OCI-LY7 (cell line): ENCODE data around the gene GPR75. TPM values are rescaled to one million over a fixed set of nuclear protein-coding genes. Genes with fewer than 3 reads are reported as not detected.

Source experiments
- BruUV-seq: library from RNA; stranded (reverse); fragments of 400-500 nt; replicated peaks from 2 replicates; lab custom pipeline; 2021; lab: Mats Ljungman, UMichigan
- CTCF ChIA-PET: fragments of 300-600 bp; sonication (Branson Sonifier 250); formaldehyde crosslinking; loops from one replicate; lab custom pipeline; 2022; ENCODE audit warnings: antibody characterized with exemption; ENCODE audit not compliant: unreplicated experiment; lab: Charles Lee
- POLR2A ChIA-PET: fragments of 300-600 bp; sonication (Branson Sonifier 250); formaldehyde crosslinking; loops from one replicate; lab custom pipeline; 2022; ENCODE audit warnings: antibody characterized with exemption; lab: Charles Lee
- DNase-seq: peaks from one replicate; pipeline ENCODE4 v3.0.0-alpha.2; 2015; ENCODE audit warnings: low spot score
- H2AFZ ChIP-seq: fragments of 200-600 bp; sonication (generic), shearing (Covaris generic); 2 replicates; pipeline ENCODE4 v1.6.1; 2014; ENCODE audit warnings: mild to moderate bottlenecking, antibody characterized with exemption, low read length, moderate library complexity
- H3K27ac ChIP-seq: fragments of 200-600 bp; sonication (generic); 2 replicates; pipeline ENCODE4 v1.5.1; 2014; ENCODE audit warnings: mixed run types, low read depth, mild to moderate bottlenecking, moderate library complexity, low read length, inconsistent platforms; ENCODE audit not compliant: poor library complexity, severe bottlenecking
- H3K36me3 ChIP-seq: fragments of 200-600 bp; sonication (generic); 2 replicates; pipeline ENCODE4 v1.6.1; 2014; ENCODE audit warnings: mild to moderate bottlenecking, antibody characterized with exemption, low read length, moderate library complexity, mixed read lengths; ENCODE audit not compliant: insufficient read depth
- H3K4me1 ChIP-seq: fragments of 200-600 bp; sonication (generic); 2 replicates; pipeline ENCODE4 v1.5.1; 2014; ENCODE audit warnings: mild to moderate bottlenecking, low read length; ENCODE audit not compliant: insufficient read depth, poor library complexity, severe bottlenecking
- H3K4me2 ChIP-seq: fragments of 200-600 bp; sonication (generic); 2 replicates; pipeline ENCODE4 v1.6.1; 2014; ENCODE audit warnings: mild to moderate bottlenecking, low read length
- H3K4me3 ChIP-seq: fragments of 200-600 bp; sonication (generic); 2 replicates; pipeline ENCODE4 v1.5.1; 2014; ENCODE audit warnings: mild to moderate bottlenecking, low read depth, low read length; ENCODE audit not compliant: poor library complexity, severe bottlenecking
- H3K79me2 ChIP-seq: fragments of 200-600 bp; sonication (generic); 2 replicates; pipeline ENCODE4 v1.6.1; 2016; ENCODE audit warnings: low read depth, mild to moderate bottlenecking, low read length, moderate library complexity, mixed read lengths; ENCODE audit not compliant: insufficient read depth
- H3K9me2 ChIP-seq: fragments of 200-600 bp; sonication (generic); 2 replicates; pipeline ENCODE4 v1.6.1; 2016; ENCODE audit warnings: mild to moderate bottlenecking, low read length, mixed read lengths; ENCODE audit not compliant: insufficient read depth
- H3K9me3 ChIP-seq: fragments of 200-600 bp; sonication (generic); 2 replicates; pipeline ENCODE4 v1.6.1; 2014; ENCODE audit warnings: mild to moderate bottlenecking, mixed run types, low read length, mixed read lengths
- H4K20me1 ChIP-seq: fragments of 200-600 bp; sonication (generic); 2 replicates; pipeline ENCODE4 v1.6.1; 2014; ENCODE audit warnings: mild to moderate bottlenecking, antibody characterized with exemption, low read length, moderate library complexity, mixed read lengths; ENCODE audit not compliant: insufficient read depth
- EZH2phosphoT487 ChIP-seq: fragments of 200-600 bp; sonication (generic); IDR thresholded peaks from 2 replicates; pipeline ENCODE4 v1.6.1; 2018; ENCODE audit warnings: low read depth, borderline replicate concordance, mild to moderate bottlenecking, mixed run types, antibody characterized with exemption, low read length, moderate library complexity, mixed read lengths
- intact Hi-C: fragments of 100-400 bp; cut with micrococcal nuclease; formaldehyde crosslinking; loops from one replicate; pipeline ENCODE4 v1.10.0; 2022; ENCODE audit not compliant: unreplicated experiment
- total RNA-seq, 2 experiments: library from RNA; depleted of rRNA in 1 of 2; stranded (reverse); fragments of >200 nt in 1 of 2; shearing (Covaris generic) in 1 of 2; gene quantifications; 2 replicates each; pipeline ENCODE4 v1.2.3, GENCODE V29; 2014 to 2022
- TF ChIP-seq, protein P1 (sequence below): fragments of 200-600 bp; sonication (generic); conservative IDR thresholded peaks from 2 replicates; pipeline ENCODE4 v1.5.1; 2014; ENCODE audit warnings: mild to moderate bottlenecking, antibody characterized with exemption, low read length, moderate library complexity, mixed read lengths

Gene GPR75
- total RNA-seq, 2 experiments from 2014 or later: 4.8 to 5.7 TPM

DNA sequence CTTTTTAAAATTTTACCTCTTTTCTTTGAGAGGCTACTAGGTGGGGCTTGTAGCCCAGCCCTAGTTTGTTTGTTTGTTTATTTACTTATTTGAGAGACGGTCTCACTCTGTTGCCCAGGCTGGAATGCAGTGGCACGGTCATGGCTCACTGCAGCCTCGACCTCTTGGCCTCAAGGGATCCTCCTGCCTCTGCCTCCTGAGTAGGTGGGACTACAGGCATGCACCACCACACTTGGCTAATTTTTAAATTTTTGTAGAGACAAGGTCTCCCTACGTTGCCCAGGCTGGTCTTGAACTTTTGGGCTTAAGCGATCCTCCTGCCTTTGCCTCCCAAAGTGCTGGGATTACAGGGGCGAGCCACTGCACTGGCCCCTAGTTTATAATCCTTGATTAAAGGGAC is 38.0 kb downstream of the GPR75 start:
- no peak for DNase-seq
- Histone ChIP-seq H3K27ac (no peak overlapping the region), H3K4me3 (no peak overlapping the region), H3K36me3 (peaks cover 22% of the 10 kb centered on the region), H3K9me2 (no peaks in the 10 kb centered on the region), H3K4me1 (no peaks in the 10 kb centered on the region), H2AFZ (no peak overlapping the region), H3K79me2 (no peaks in the 10 kb centered on the region), H4K20me1 (no peaks in the 10 kb centered on the region), H3K9me3 (no peaks in the 10 kb centered on the region), H3K4me2 (no peak overlapping the region)
- ChIA-PET POLR2A (no interaction called here), CTCF (no interaction called here)
- BruUV-seq: no TSS peak
- TF ChIP-seq, protein P1, sequence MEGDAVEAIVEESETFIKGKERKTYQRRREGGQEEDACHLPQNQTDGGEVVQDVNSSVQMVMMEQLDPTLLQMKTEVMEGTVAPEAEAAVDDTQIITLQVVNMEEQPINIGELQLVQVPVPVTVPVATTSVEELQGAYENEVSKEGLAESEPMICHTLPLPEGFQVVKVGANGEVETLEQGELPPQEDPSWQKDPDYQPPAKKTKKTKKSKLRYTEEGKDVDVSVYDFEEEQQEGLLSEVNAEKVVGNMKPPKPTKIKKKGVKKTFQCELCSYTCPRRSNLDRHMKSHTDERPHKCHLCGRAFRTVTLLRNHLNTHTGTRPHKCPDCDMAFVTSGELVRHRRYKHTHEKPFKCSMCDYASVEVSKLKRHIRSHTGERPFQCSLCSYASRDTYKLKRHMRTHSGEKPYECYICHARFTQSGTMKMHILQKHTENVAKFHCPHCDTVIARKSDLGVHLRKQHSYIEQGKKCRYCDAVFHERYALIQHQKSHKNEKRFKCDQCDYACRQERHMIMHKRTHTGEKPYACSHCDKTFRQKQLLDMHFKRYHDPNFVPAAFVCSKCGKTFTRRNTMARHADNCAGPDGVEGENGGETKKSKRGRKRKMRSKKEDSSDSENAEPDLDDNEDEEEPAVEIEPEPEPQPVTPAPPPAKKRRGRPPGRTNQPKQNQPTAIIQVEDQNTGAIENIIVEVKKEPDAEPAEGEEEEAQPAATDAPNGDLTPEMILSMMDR: no peak
- TF ChIP-seq EZH2phosphoT487: no peak
- intact Hi-C loops: loop anchor here (10.0 kb wide), 1 partner anchor 397 kb away; no protein-coding TSS in a partner anchor

DNA sequence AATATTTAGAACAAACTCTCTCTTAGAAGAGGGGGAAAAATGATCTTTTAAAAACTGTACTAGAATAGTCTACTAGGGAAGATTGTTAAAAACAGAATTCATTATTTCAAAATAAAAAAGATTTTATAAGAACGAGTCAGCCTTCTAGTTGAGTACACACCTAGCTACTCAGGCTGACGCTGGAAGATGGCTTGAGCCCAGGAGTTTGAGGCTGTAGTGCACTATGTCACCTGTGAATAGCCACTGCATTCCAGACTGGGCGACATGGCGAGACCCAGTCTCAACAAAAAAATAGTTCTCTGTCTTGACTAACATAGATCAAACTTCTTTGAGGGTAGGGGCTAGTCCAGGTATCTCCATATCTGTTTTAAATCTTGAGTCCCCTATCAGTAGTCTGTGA is 39.1 kb downstream of the GPR75 start:
- no peaks in the 10 kb centered on the region for H4K20me1 ChIP-seq
- no peak overlapping the region for H2AFZ ChIP-seq
- no peaks in the 10 kb centered on the region for H3K4me1 ChIP-seq
- H3K9me2 ChIP-seq: no peaks in the 10 kb centered on the region
- no peak for TF ChIP-seq EZH2phosphoT487
- TF ChIP-seq, protein P1: no peak
- H3K27ac ChIP-seq: no peak overlapping the region
- H3K36me3 ChIP-seq: peaks cover 32% of the 10 kb centered on the region
- BruUV-seq: no TSS peak
- CTCF ChIA-PET: no interaction called here
- no peaks in the 10 kb centered on the region for H3K9me3 ChIP-seq
- H3K4me2 ChIP-seq: no peak overlapping the region
- intact Hi-C loops: loop anchor here (10.0 kb wide), 1 partner anchor 396 kb away; no protein-coding TSS in a partner anchor
- no peak overlapping the region for H3K4me3 ChIP-seq
- no peaks in the 10 kb centered on the region for H3K79me2 ChIP-seq
- POLR2A ChIA-PET: interaction anchor here (0.9 kb wide), 1 partner anchor 124 kb away, joined by 3 read pairs; no protein-coding TSS in a partner anchor
- no peak for DNase-seq

DNA sequence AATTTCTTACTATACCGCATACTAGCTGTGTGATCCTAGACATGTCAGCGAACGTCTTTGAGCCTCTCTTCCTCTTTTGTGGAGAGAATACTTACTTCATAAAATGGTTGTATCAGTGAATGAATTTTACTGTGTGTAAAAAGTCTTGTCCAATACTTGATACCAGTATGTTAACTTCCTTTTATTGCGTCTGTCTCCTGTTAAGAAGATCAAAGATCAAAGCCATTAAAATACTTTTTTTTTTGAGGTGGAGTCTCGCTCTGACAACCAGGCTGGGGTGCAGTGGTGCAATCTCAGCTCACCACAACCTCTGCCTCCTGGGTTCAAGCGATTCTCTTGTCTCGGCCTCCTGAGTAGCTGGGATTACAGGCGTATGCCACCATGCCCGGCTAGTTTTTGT is 39.7 kb downstream of the GPR75 start:
- H3K27ac ChIP-seq: no peak overlapping the region
- H4K20me1 ChIP-seq: no peaks in the 10 kb centered on the region
- no peak for TF ChIP-seq EZH2phosphoT487
- TF ChIP-seq, protein P1: no peak
- H3K9me2 ChIP-seq: no peaks in the 10 kb centered on the region
- POLR2A ChIA-PET: interaction anchor here (0.9 kb wide), 1 partner anchor 125 kb away, joined by 3 read pairs; no protein-coding TSS in a partner anchor
- H3K79me2 ChIP-seq: no peaks in the 10 kb centered on the region
- CTCF ChIA-PET: interaction anchor here (0.6 kb wide), 1 partner anchor 566 kb away, joined by 3 read pairs; no protein-coding TSS in a partner anchor
- H3K4me2 ChIP-seq: no peak overlapping the region
- H3K36me3 ChIP-seq: peaks cover 38% of the 10 kb centered on the region
- no peak overlapping the region for H3K4me3 ChIP-seq
- H3K9me3 ChIP-seq: no peaks in the 10 kb centered on the region
- H3K4me1 ChIP-seq: no peaks in the 10 kb centered on the region
- no peak for DNase-seq
- no TSS peak for BruUV-seq
- intact Hi-C loops: loop anchor here (10.0 kb wide), 1 partner anchor 395 kb away; no protein-coding TSS in a partner anchor
- no peak overlapping the region for H2AFZ ChIP-seq
